Stomach (tissue), 4 donors: ENCODE measurements around the gene PPP1R15A.

Source experiments
- POLR2A ChIP-seq, 4 donors: fragments of 450-650 bp; IDR thresholded peaks; one replicate each; pipeline ENCODE4 v1.6.1; 2016; ENCODE audit warnings: antibody characterized with exemption in 4 of 4, control low read depth in 2 of 4, mild to moderate bottlenecking in 1 of 4, moderate library complexity in 1 of 4
- TF ChIP-seq, protein P1 (sequence below), 7 experiments: fragments of 450-650 bp in 4 of 7; fragments of 200-600 bp in 3 of 7; sonication (generic) in 3 of 7; IDR thresholded peaks; one replicate each; pipeline ENCODE4 v1.5.1; 2016 to 2019; ENCODE audit warnings: antibody characterized with exemption in 7 of 7, control low read depth in 2 of 7, mild to moderate bottlenecking in 1 of 7

DNA sequence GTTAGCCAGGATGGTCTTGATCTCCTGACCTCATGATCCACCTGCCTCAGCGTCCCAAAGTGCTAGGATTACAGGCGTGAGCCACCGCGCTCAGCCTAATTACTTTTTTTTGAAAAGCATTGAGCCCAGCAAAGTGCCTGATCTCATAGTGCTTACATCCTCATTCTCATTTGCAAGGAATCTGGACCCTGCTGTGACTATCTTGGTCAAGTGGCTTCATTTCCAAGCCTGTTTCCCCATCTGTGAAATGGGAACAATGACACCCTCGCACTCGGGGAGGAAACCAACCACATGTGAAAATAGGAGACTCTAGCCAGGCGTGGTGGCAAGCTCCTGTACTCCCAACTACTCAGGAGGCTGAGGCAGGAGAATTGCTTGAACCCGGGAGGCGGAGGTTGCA, 2.2 kb upstream of the PPP1R15A start:
- TF ChIP-seq, protein P1, sequence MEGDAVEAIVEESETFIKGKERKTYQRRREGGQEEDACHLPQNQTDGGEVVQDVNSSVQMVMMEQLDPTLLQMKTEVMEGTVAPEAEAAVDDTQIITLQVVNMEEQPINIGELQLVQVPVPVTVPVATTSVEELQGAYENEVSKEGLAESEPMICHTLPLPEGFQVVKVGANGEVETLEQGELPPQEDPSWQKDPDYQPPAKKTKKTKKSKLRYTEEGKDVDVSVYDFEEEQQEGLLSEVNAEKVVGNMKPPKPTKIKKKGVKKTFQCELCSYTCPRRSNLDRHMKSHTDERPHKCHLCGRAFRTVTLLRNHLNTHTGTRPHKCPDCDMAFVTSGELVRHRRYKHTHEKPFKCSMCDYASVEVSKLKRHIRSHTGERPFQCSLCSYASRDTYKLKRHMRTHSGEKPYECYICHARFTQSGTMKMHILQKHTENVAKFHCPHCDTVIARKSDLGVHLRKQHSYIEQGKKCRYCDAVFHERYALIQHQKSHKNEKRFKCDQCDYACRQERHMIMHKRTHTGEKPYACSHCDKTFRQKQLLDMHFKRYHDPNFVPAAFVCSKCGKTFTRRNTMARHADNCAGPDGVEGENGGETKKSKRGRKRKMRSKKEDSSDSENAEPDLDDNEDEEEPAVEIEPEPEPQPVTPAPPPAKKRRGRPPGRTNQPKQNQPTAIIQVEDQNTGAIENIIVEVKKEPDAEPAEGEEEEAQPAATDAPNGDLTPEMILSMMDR (IDR thresholded peaks at IDR 0.05): no peak
- TF ChIP-seq POLR2A (IDR thresholded peaks at IDR 0.05): no peak
